Panc1 (cell line): Measurements from ENCODE around the gene NSMCE3. TPM values are rescaled to one million over a fixed set of nuclear protein-coding genes. Genes with fewer than 3 reads are reported as not detected.

Experiments used
- ATAC-seq: fragments of 200-7000 bp; cut with Tn5 transposase; 2 replicates; pipeline ENCODE4 v1.9.1; 2020; ENCODE audit warnings: mild to moderate bottlenecking, moderate library complexity
- BruUV-seq: library from RNA; stranded (reverse); fragments of 400-500 nt; replicated peaks from 2 replicates; lab custom pipeline; 2021; lab: Mats Ljungman, UMichigan
- CTCF ChIA-PET: fragments of 300-600 bp; sonication (Branson Sonifier 250); formaldehyde crosslinking; loops from one replicate; lab custom pipeline; 2022; ENCODE audit warnings: antibody characterized with exemption; lab: Charles Lee
- POLR2A ChIA-PET: fragments of 300-600 bp; sonication (Branson Sonifier 250); formaldehyde crosslinking; loops from one replicate; lab custom pipeline; 2022; ENCODE audit warnings: antibody characterized with exemption; lab: Charles Lee
- DNase-seq: peaks from one replicate; pipeline ENCODE4 v3.0.0-alpha.2; 2010; ENCODE audit warnings: low read depth, low spot score
- H3K27ac ChIP-seq: 2 replicates; pipeline ENCODE4 v1.5.1; 2011; ENCODE audit warnings: mild to moderate bottlenecking, low read length, inconsistent platforms
- H3K27me3 ChIP-seq: fragments of 200-500 bp; sonication (Bioruptor generic); 2 replicates; pipeline ENCODE4 v1.6.0; 2014; ENCODE audit warnings: low read length, inconsistent platforms; ENCODE audit not compliant: control insufficient read depth, insufficient read depth
- H3K36me3 ChIP-seq: fragments of 200-500 bp; sonication (Bioruptor generic); 2 replicates; pipeline ENCODE4 v1.5.1; 2014; ENCODE audit warnings: inconsistent platforms, mild to moderate bottlenecking, low read length, moderate library complexity; ENCODE audit not compliant: control insufficient read depth, insufficient read depth
- H3K4me1 ChIP-seq: 2 replicates; pipeline ENCODE4 v1.5.1; 2011; ENCODE audit warnings: inconsistent platforms, mild to moderate bottlenecking, low read length, moderate library complexity; ENCODE audit not compliant: control insufficient read depth, insufficient read depth
- H3K4me3 ChIP-seq, 2 experiments: 2 replicates each; pipeline ENCODE4 v1.5.1; 2011 to 2012; ENCODE audit warnings: low read depth in 2 of 2, low read length in 2 of 2, mild to moderate bottlenecking in 2 of 2, inconsistent platforms in 1 of 2, moderate library complexity in 1 of 2
- H3K9me3 ChIP-seq: fragments of 200-500 bp; sonication (Bioruptor generic); 2 replicates; pipeline ENCODE4 v1.5.1; 2014; ENCODE audit warnings: low read depth, mild to moderate bottlenecking, inconsistent platforms, low read length, moderate library complexity; ENCODE audit not compliant: control insufficient read depth, insufficient read depth
- POLR2AphosphoS5 ChIP-seq: IDR thresholded peaks from 2 replicates; pipeline ENCODE4 v1.6.1; 2012; ENCODE audit warnings: mild to moderate bottlenecking, low read depth, low read length, moderate library complexity
- REST ChIP-seq, 2 experiments: IDR thresholded peaks; 2 replicates each; pipeline ENCODE4 v1.6.1; 2011 to 2012; ENCODE audit warnings: low read depth in 2 of 2, control low read depth in 1 of 2, low read length in 1 of 2, mild to moderate bottlenecking in 1 of 2, moderate library complexity in 1 of 2; ENCODE audit not compliant: insufficient read depth in 1 of 2
- SIN3A ChIP-seq: IDR thresholded peaks from 2 replicates; pipeline ENCODE4 v1.6.1; 2012; ENCODE audit warnings: low read depth, mild to moderate bottlenecking, low read length, moderate library complexity, borderline replicate concordance; ENCODE audit not compliant: insufficient read depth
- TCF7L2 ChIP-seq: IDR thresholded peaks from 2 replicates; pipeline ENCODE4 v1.6.1; 2011; ENCODE audit warnings: mild to moderate bottlenecking, low read depth, low read length, inconsistent platforms
- in situ Hi-C: cut with HindIII; loops from 2 replicates; pipeline ENCODE4 v1.10.0; 2016; ENCODE audit warnings: low sequenced_read_pairs, low pct_unique_long_range_greater_than_20kb
- intact Hi-C: fragments of 100-400 bp; cut with micrococcal nuclease; formaldehyde crosslinking; loops from one replicate; pipeline ENCODE4 v1.10.0; 2022; ENCODE audit not compliant: unreplicated experiment
- total RNA-seq: library from RNA; stranded (reverse); gene quantifications from one replicate; pipeline ENCODE4 v1.2.1, GENCODE V29; 2021; ENCODE audit not compliant: unreplicated experiment
- TF ChIP-seq, protein P1 (sequence below): fragments of 450-650 bp; IDR thresholded peaks from 2 replicates; pipeline ENCODE4 v1.5.1; 2017; ENCODE audit warnings: mild to moderate bottlenecking

The NSMCE3 gene
- total RNA-seq, 1 experiment from 2014 or later = 5.5 TPM

- ChIA-PET CTCF (no interaction called here), POLR2A (no interaction called here)
- in situ Hi-C loops = no loop called here
- intact Hi-C loops = no loop called here
- Histone ChIP-seq H3K36me3 (no peaks in the 10 kb centered on the region), H3K4me3 (no peak overlapping the region), H3K4me1 (no peaks in the 10 kb centered on the region), H3K27ac (no peak overlapping the region), H3K27me3 (no peaks in the 10 kb centered on the region), H3K9me3 (no peaks in the 10 kb centered on the region)
- TF ChIP-seq POLR2AphosphoS5 (no peak), TCF7L2 (no peak), REST (IDR thresholded peaks at IDR 0.05; ENCODE audit: insufficient read depth in 1 of 2, low read depth in 2 of 2, low read length in 1 of 2) (no peak), SIN3A (no peak)
- TF ChIP-seq, protein P1, sequence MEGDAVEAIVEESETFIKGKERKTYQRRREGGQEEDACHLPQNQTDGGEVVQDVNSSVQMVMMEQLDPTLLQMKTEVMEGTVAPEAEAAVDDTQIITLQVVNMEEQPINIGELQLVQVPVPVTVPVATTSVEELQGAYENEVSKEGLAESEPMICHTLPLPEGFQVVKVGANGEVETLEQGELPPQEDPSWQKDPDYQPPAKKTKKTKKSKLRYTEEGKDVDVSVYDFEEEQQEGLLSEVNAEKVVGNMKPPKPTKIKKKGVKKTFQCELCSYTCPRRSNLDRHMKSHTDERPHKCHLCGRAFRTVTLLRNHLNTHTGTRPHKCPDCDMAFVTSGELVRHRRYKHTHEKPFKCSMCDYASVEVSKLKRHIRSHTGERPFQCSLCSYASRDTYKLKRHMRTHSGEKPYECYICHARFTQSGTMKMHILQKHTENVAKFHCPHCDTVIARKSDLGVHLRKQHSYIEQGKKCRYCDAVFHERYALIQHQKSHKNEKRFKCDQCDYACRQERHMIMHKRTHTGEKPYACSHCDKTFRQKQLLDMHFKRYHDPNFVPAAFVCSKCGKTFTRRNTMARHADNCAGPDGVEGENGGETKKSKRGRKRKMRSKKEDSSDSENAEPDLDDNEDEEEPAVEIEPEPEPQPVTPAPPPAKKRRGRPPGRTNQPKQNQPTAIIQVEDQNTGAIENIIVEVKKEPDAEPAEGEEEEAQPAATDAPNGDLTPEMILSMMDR = no peak
- BruUV-seq = no TSS peak
- no peak for DNase-seq
- no peak for ATAC-seq
These were observed 6.2 kb upstream of the NSMCE3 start for GRCh38 chr15:29275855-29276254.

GRCh38 chr15:29274946-29275345, 5.3 kb upstream of the NSMCE3 start:
- no peaks in the 10 kb centered on the region for H3K9me3 ChIP-seq
- H3K36me3 ChIP-seq = no peaks in the 10 kb centered on the region
- no peak overlapping the region for H3K4me3 ChIP-seq
- H3K27ac ChIP-seq = no peak overlapping the region
- H3K27me3 ChIP-seq = no peaks in the 10 kb centered on the region
- POLR2A ChIA-PET = no interaction called here
- DNase-seq (no peak), ATAC-seq (no peak)
- CTCF ChIA-PET = no interaction called here
- in situ Hi-C loops (no loop called here), intact Hi-C loops (no loop called here)
- no peaks in the 10 kb centered on the region for H3K4me1 ChIP-seq
- TF ChIP-seq, protein P1 = no peak
- TF ChIP-seq REST (IDR thresholded peaks at IDR 0.05; ENCODE audit: insufficient read depth in 1 of 2, low read depth in 2 of 2, low read length in 1 of 2) (no peak), SIN3A (no peak), TCF7L2 (no peak)
- BruUV-seq = no TSS peak
